Measurements from ENCODE around the gene KIRREL3.

GRCh38 chr11:126456089-126456488 is 544.5 kb downstream of the KIRREL3 start:
- TF ChIP-seq EZH2 (IDR thresholded peaks at IDR 0.05; ENCODE audit: insufficient read depth, poor library complexity, severe bottlenecking) (no peak), EZH2phosphoT487 (IDR thresholded peaks at IDR 0.05; ENCODE audit: insufficient read depth, low read depth) (no peak)
